ENCODE data around the gene NUP50.

The NUP50 gene

GRCh38 chr22:45144916-45145315 lies 18.8 kb upstream of the NUP50 start:
- H3K4me3 ChIP-seq (ENCODE audit: low read depth, low read length): no peak overlapping the region
- DNase-seq (ENCODE audit: low read depth): no peak
- TF ChIP-seq CTCF (IDR thresholded peaks at IDR 0.05; ENCODE audit: insufficient read depth, low read depth, low read length, missing control alignments): no peak

GRCh38 chr22:45149671-45150070 lies 14.1 kb upstream of the NUP50 start:
- no peak for DNase-seq (ENCODE audit: low read depth)
- TF ChIP-seq CTCF (IDR thresholded peaks at IDR 0.05; ENCODE audit: insufficient read depth, low read depth, low read length, missing control alignments): no peak

DNA sequence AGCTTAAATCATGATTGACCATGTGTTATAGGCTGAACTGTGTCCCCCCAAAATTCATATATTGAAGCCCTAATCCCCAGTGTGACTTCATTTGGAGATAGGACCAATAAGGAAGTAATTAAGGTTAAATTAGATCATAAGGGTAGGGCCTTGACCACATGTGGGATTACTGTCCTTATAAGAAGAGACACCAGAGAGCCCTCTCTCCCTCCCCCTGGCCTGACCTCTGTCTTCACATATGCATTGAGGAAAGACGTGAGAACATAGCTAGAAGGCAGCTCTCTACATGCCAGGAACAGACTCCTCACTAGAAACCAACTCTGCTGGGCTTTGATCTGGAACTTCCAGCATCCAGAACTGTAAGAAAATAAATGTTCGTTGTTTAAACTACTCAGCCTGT lies 13.6 kb upstream of the NUP50 start:
- no peak for TF ChIP-seq CTCF (IDR thresholded peaks at IDR 0.05; ENCODE audit: insufficient read depth, low read depth, low read length, missing control alignments)
- H3K4me3 ChIP-seq (ENCODE audit: low read depth, low read length): no peak overlapping the region
- no peak for DNase-seq (ENCODE audit: low read depth)

More at GRCh38 chr22:45149671-45150070, 14.1 kb upstream of the NUP50 start:
- H3K4me3 ChIP-seq (ENCODE audit: low read depth, low read length): no peak overlapping the region

- no peak for TF ChIP-seq CTCF (IDR thresholded peaks at IDR 0.05; ENCODE audit: insufficient read depth, low read depth, low read length, missing control alignments)
- DNase-seq (ENCODE audit: low read depth): no peak
Observed at GRCh38 chr22:45151503-45151902, 12.2 kb upstream of the NUP50 start.

GRCh38 chr22:45154383-45154782 lies 9.3 kb upstream of the NUP50 start:
- no peak for DNase-seq (ENCODE audit: low read depth)
- no peak overlapping the region for H3K4me3 ChIP-seq (ENCODE audit: low read depth, low read length)
- no peak for TF ChIP-seq CTCF (IDR thresholded peaks at IDR 0.05; ENCODE audit: insufficient read depth, low read depth, low read length, missing control alignments)

More at GRCh38 chr22:45151503-45151902, 12.2 kb upstream of the NUP50 start:
- H3K4me3 ChIP-seq (ENCODE audit: low read depth, low read length): no peak overlapping the region

DNA sequence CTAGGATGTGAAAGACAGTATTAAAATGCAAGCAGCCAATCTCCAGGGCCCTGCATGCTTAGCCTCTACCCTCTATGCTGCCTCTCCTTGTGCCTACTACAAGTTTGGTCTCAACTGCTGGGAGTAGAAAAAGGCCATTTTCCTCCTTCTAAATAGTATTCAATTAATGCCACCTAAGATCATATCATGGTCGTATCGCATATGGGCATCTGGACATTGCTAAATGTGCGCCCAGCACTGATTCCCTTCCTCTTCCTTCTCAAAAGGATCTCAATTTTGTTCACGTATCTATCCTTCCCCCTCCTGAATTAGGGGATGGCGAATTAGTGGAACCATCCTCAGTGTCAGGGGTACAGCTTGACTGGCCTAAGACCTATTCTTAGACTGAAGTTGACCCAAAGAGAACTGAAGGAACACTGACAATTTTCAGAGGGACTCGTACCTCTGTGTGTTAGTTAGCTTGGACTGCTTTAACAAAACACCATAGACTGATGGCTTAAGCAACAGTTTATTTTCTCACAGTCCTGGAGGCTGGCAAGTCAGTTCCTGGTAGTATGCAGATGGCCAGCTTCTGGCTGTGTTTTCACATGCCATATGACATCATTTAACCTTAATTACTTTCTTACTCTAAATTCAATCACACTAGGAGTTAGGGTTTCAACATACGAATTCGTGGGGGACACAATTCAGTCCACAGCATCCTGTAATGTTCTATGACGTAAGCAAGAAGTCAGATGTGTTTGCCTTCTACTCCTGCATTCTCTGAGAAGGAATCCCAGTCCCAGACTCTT lies 8.5 kb upstream of the NUP50 start:
- no peak for TF ChIP-seq CTCF (IDR thresholded peaks at IDR 0.05; ENCODE audit: insufficient read depth, low read depth, low read length, missing control alignments)
- H3K4me3 ChIP-seq (ENCODE audit: low read depth, low read length): no peak overlapping the region
- DNase-seq (ENCODE audit: low read depth): no peak

DNA sequence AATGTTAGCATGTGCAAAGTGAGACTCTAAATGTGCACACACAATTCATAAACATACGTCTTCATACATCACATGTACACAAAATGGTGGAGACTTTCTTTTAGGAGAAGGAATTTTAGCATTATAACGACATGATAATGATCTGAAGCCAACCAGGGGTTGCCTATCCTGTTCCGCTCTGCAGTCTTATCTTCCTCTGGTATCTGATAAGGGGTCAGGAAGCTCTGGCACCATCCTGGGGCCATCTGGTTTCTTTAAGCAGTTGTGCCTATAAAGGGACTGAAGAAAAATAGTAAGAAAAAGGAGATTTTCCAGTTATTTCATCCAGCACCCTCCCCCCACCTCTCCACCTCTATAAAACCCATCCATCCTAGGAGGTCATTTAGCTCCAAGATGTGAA lies 5.8 kb upstream of the NUP50 start:
- TF ChIP-seq CTCF (IDR thresholded peaks at IDR 0.05; ENCODE audit: insufficient read depth, low read depth, low read length, missing control alignments): no peak
- no peak overlapping the region for H3K4me3 ChIP-seq (ENCODE audit: low read depth, low read length)
- DNase-seq (ENCODE audit: low read depth): no peak

All from GM12865 (cell line).